HAP-1 (cell line): Measurements from ENCODE around the gene BTBD7.

Experiments
- DNase-seq, 2 experiments: peaks; one replicate each; pipeline ENCODE4 v3.0.0-alpha.2; 2016 to 2020; ENCODE audit warnings: low spot score in 2 of 2
- H3K27me3 ChIP-seq: fragments of 250-450 bp; sonication (Bioruptor Pico); 2 replicates; pipeline ENCODE4 v1.5.1; 2020; ENCODE audit warnings: low read depth, mild to moderate bottlenecking, moderate library complexity
- H3K36me3 ChIP-seq: fragments of 250-450 bp; sonication (Bioruptor Pico); replicated peaks from 2 replicates; pipeline ENCODE4 v1.5.1; 2020; ENCODE audit warnings: mild to moderate bottlenecking
- H3K4me1 ChIP-seq: fragments of 250-450 bp; sonication (Bioruptor Pico); 2 replicates; pipeline ENCODE4 v1.5.1; 2020; ENCODE audit warnings: mild to moderate bottlenecking
- H3K4me3 ChIP-seq: fragments of 250-450 bp; sonication (Bioruptor Pico); 2 replicates; pipeline ENCODE4 v1.5.1; 2020; ENCODE audit warnings: mild to moderate bottlenecking, moderate library complexity
- H3K9me3 ChIP-seq: fragments of 250-450 bp; sonication (Bioruptor Pico); 2 replicates; pipeline ENCODE4 v1.5.1; 2020; ENCODE audit warnings: mild to moderate bottlenecking, moderate library complexity
- in situ Hi-C: fragments of 300-500 bp; cut with MboI; formaldehyde crosslinking; loops from 3 replicates; pipeline ENCODE4 v1.14.3; 2020; ENCODE audit warnings: low sequenced_read_pairs, inconsistent platforms, mixed read lengths

Gene BTBD7

GRCh38 chr14:93274055-93274806 lies 58.6 kb downstream of the BTBD7 start:
- Histone ChIP-seq H3K4me1 (no peaks in the 10 kb centered on the region; the same call in 1 of the 2 replicates), H3K27me3 (no peaks in the 10 kb centered on the region), H3K4me3 (no peak overlapping the region), H3K36me3 (peaks cover 2% of the 10 kb centered on the region; the same call in 1 of the 2 replicates), H3K9me3 (no peaks in the 10 kb centered on the region)
- in situ Hi-C loops = no loop called here
- DNase-seq = no peak

GRCh38 chr14:93271111-93271510 lies 61.7 kb downstream of the BTBD7 start:
- no peak for DNase-seq

GRCh38 chr14:93269341-93270068 lies 63.3 kb downstream of the BTBD7 start:
- DNase-seq = no peak
- in situ Hi-C loops = no loop called here
- no peak overlapping the region for H3K4me3 ChIP-seq

More at GRCh38 chr14:93271111-93271510, 61.7 kb downstream of the BTBD7 start:
- no peaks in the 10 kb centered on the region for H3K27me3 ChIP-seq
- no peak overlapping the region for H3K4me3 ChIP-seq
- peaks cover 12% of the 10 kb centered on the region for H3K4me1 ChIP-seq
- in situ Hi-C loops = no loop called here
- peaks cover 2% of the 10 kb centered on the region; the same call in 1 of the 2 replicates for H3K36me3 ChIP-seq
- no peaks in the 10 kb centered on the region for H3K9me3 ChIP-seq

GRCh38 chr14:93268406-93268805 lies 64.4 kb downstream of the BTBD7 start:
- peaks cover 7% of the 10 kb centered on the region for H3K36me3 ChIP-seq
- H3K27me3 ChIP-seq = no peaks in the 10 kb centered on the region
- peaks cover 12% of the 10 kb centered on the region for H3K4me1 ChIP-seq
- in situ Hi-C loops = no loop called here
- DNase-seq = no peak
- H3K4me3 ChIP-seq = no peak overlapping the region
- H3K9me3 ChIP-seq = no peaks in the 10 kb centered on the region

More at GRCh38 chr14:93269341-93270068, 63.3 kb downstream of the BTBD7 start:
- Histone ChIP-seq H3K4me1 (peaks cover 12% of the 10 kb centered on the region), H3K36me3 (peaks cover 2% of the 10 kb centered on the region; the same call in 1 of the 2 replicates), H3K27me3 (no peaks in the 10 kb centered on the region), H3K9me3 (no peaks in the 10 kb centered on the region)

- H3K27me3 ChIP-seq = no peaks in the 10 kb centered on the region
- no peaks in the 10 kb centered on the region for H3K9me3 ChIP-seq
- no peak for DNase-seq
- peaks cover 12% of the 10 kb centered on the region for H3K4me1 ChIP-seq
- H3K4me3 ChIP-seq = no peak overlapping the region
- peaks cover 10% of the 10 kb centered on the region for H3K36me3 ChIP-seq
- in situ Hi-C loops = no loop called here
Observed at GRCh38 chr14:93267149-93267711, 65.6 kb downstream of the BTBD7 start.

- peaks cover 9% of the 10 kb centered on the region for H3K36me3 ChIP-seq
- peaks cover 12% of the 10 kb centered on the region for H3K4me1 ChIP-seq
- no peak for DNase-seq
- no peaks in the 10 kb centered on the region for H3K27me3 ChIP-seq
- in situ Hi-C loops = no loop called here
- no peak overlapping the region for H3K4me3 ChIP-seq
- no peaks in the 10 kb centered on the region for H3K9me3 ChIP-seq
Observed at GRCh38 chr14:93266127-93266526, 66.7 kb downstream of the BTBD7 start.

GRCh38 chr14:93263416-93263815 lies 69.4 kb downstream of the BTBD7 start:
- in situ Hi-C loops = no loop called here
- no peak for DNase-seq

GRCh38 chr14:93262446-93262845 lies 70.4 kb downstream of the BTBD7 start:
- peaks cover 9% of the 10 kb centered on the region for H3K36me3 ChIP-seq
- H3K4me3 ChIP-seq = no peak overlapping the region
- no peaks in the 10 kb centered on the region for H3K27me3 ChIP-seq
- no peak for DNase-seq
- no peaks in the 10 kb centered on the region for H3K9me3 ChIP-seq
- H3K4me1 ChIP-seq = peaks cover 3% of the 10 kb centered on the region
- in situ Hi-C loops = no loop called here

More at GRCh38 chr14:93263416-93263815, 69.4 kb downstream of the BTBD7 start:
- Histone ChIP-seq H3K36me3 (peaks cover 9% of the 10 kb centered on the region), H3K4me1 (peaks cover 11% of the 10 kb centered on the region), H3K9me3 (no peaks in the 10 kb centered on the region), H3K4me3 (no peak overlapping the region), H3K27me3 (no peaks in the 10 kb centered on the region)

GRCh38 chr14:93249128-93249831 lies 83.6 kb downstream of the BTBD7 start:
- no peaks in the 10 kb centered on the region for H3K27me3 ChIP-seq
- in situ Hi-C loops = no loop called here
- DNase-seq = no peak
- peaks cover 4% of the 10 kb centered on the region; the same call in 1 of the 2 replicates for H3K36me3 ChIP-seq
- no peak overlapping the region for H3K4me3 ChIP-seq
- H3K4me1 ChIP-seq = no peaks in the 10 kb centered on the region
- no peaks in the 10 kb centered on the region for H3K9me3 ChIP-seq

GRCh38 chr14:93246534-93246933 lies 86.3 kb downstream of the BTBD7 start:
- in situ Hi-C loops = no loop called here

GRCh38 chr14:93245764-93246420 lies 86.9 kb downstream of the BTBD7 start:
- Histone ChIP-seq H3K4me1 (no peaks in the 10 kb centered on the region), H3K4me3 (no peak overlapping the region), H3K9me3 (no peaks in the 10 kb centered on the region), H3K36me3 (peaks cover 9% of the 10 kb centered on the region), H3K27me3 (no peaks in the 10 kb centered on the region)
- in situ Hi-C loops = no loop called here
- no peak for DNase-seq

More at GRCh38 chr14:93246534-93246933, 86.3 kb downstream of the BTBD7 start:
- no peaks in the 10 kb centered on the region for H3K27me3 ChIP-seq
- peak in 1 of 2 experiments; percentile 5 for DNase-seq
- H3K4me1 ChIP-seq = no peaks in the 10 kb centered on the region
- H3K4me3 ChIP-seq = no peak overlapping the region
- H3K36me3 ChIP-seq = peaks cover 9% of the 10 kb centered on the region
- H3K9me3 ChIP-seq = no peaks in the 10 kb centered on the region

GRCh38 chr14:93240678-93241000 lies 92.2 kb downstream of the BTBD7 start:
- no peak for DNase-seq
- Histone ChIP-seq H3K27me3 (no peaks in the 10 kb centered on the region), H3K4me3 (no peak overlapping the region), H3K4me1 (no peaks in the 10 kb centered on the region), H3K9me3 (no peaks in the 10 kb centered on the region), H3K36me3 (peaks cover 9% of the 10 kb centered on the region)
- in situ Hi-C loops = no loop called here
